GM12878 (cell line): Measurements from ENCODE around the gene ATP13A2. TPM values are rescaled to one million over a fixed set of nuclear protein-coding genes. Genes with fewer than 3 reads are reported as not detected.

Experiments
- ATAC-seq: fragments of 200-7000 bp; cut with Tn5 transposase; 3 replicates; pipeline ENCODE4 v1.9.1; 2020; ENCODE audit warnings: mild to moderate bottlenecking, moderate library complexity
- BruUV-seq: library from RNA; stranded (reverse); fragments of 400-500 nt; replicated peaks from 2 replicates; lab custom pipeline; 2021; lab: Mats Ljungman, UMichigan
- CTCF ChIA-PET: fragments of 300-600 bp; sonication (Branson Sonifier 250); formaldehyde crosslinking; extraction: SDS; loops from one replicate; lab custom pipeline; 2021; ENCODE audit warnings: inconsistent platforms; lab: Yijun Ruan, JAX
- POLR2A ChIA-PET: fragments of 350-600 bp; formaldehyde crosslinking; extraction: SDS; loops from one replicate; lab custom pipeline; 2021; ENCODE audit warnings: inconsistent platforms; lab: Charles Lee
- RAD21 ChIA-PET: fragments of 300-600 bp; sonication (Branson Sonifier 250); formaldehyde crosslinking; loops from one replicate; lab custom pipeline; 2023; ENCODE audit warnings: antibody characterized with exemption; ENCODE audit not compliant: unreplicated experiment; lab: Charles Lee
- SMC1A ChIA-PET: fragments of 300-600 bp; sonication (Branson Sonifier 250); formaldehyde crosslinking; loops from one replicate; lab custom pipeline; 2023; ENCODE audit not compliant: unreplicated experiment, uncharacterized antibody; lab: Charles Lee
- DNase-seq: peaks from one replicate; pipeline ENCODE4 v3.0.0-alpha.2; 2011; ENCODE audit warnings: low read depth, low spot score
- FAIRE-seq: peaks from 3 replicates; lab custom pipeline; 2011; peaks lifted over from hg19 to GRCh38; lab: Jason Lieb, UNC
- H2AFZ ChIP-seq: 2 replicates; pipeline ENCODE4 v1.6.0; 2011; ENCODE audit warnings: low read depth, low read length, control low read depth; ENCODE audit not compliant: control insufficient read depth
- H3K27ac ChIP-seq: 2 replicates; pipeline ENCODE4 v1.5.1; 2011; ENCODE audit warnings: control low read depth; ENCODE audit not compliant: control insufficient read depth, insufficient read depth
- H3K27me3 ChIP-seq, 2 experiments: replicated peaks in 1 of 2; 2 replicates each; pipeline versions ENCODE4 v1.6.0 to v1.6.1; 2011; ENCODE audit warnings: low read length in 1 of 2; ENCODE audit not compliant: control insufficient read depth in 2 of 2, insufficient read depth in 2 of 2
- H3K36me3 ChIP-seq, 2 experiments: 2 replicates each; pipeline ENCODE4 v1.5.1; 2011; ENCODE audit warnings: low read length in 1 of 2; ENCODE audit not compliant: control insufficient read depth in 2 of 2, insufficient read depth in 2 of 2
- H3K4me1 ChIP-seq: 2 replicates; pipeline ENCODE4 v1.6.1; 2011; ENCODE audit warnings: mild to moderate bottlenecking, low read length, moderate library complexity, mixed read lengths; ENCODE audit not compliant: control insufficient read depth, insufficient read depth
- H3K4me2 ChIP-seq: 2 replicates; pipeline ENCODE4 v1.6.0; 2011; ENCODE audit warnings: control low read depth; ENCODE audit not compliant: control insufficient read depth, insufficient read depth
- H3K4me3 ChIP-seq: fragments of 200-600 bp; sonication (generic); 2 replicates; pipeline ENCODE4 v1.5.1; 2016
- H3K79me2 ChIP-seq: 2 replicates; pipeline ENCODE4 v1.6.0; 2011; ENCODE audit warnings: low read length; ENCODE audit not compliant: control insufficient read depth, insufficient read depth
- H3K9ac ChIP-seq: 2 replicates; pipeline ENCODE4 v1.8.0; 2011; ENCODE audit warnings: low read length, control low read depth, mixed read lengths; ENCODE audit not compliant: control insufficient read depth, insufficient read depth
- H3K9me3 ChIP-seq: replicated peaks from 3 replicates; pipeline ENCODE4 v1.5.1; 2011; ENCODE audit warnings: mild to moderate bottlenecking, low read length; ENCODE audit not compliant: control insufficient read depth, insufficient read depth
- H4K20me1 ChIP-seq: 2 replicates; pipeline ENCODE4 v1.6.0; 2011; ENCODE audit not compliant: control insufficient read depth, insufficient read depth
- ATF7 ChIP-seq: fragments of 450-650 bp; IDR thresholded peaks from 2 replicates; pipeline ENCODE4 v1.6.1; 2016; ENCODE audit warnings: low read depth, mild to moderate bottlenecking
- CEBPB ChIP-seq, 2 experiments: fragments of 150-350 bp in 1 of 2; IDR thresholded peaks; 2 replicates each; pipeline ENCODE4 v1.6.1; 2012 to 2014; ENCODE audit warnings: low read depth in 2 of 2, low read length in 2 of 2, borderline replicate concordance in 1 of 2, inconsistent platforms in 1 of 2
- CHD1 ChIP-seq: IDR thresholded peaks from 2 replicates; pipeline ENCODE4 v1.6.1; 2012; ENCODE audit warnings: low read depth, low read length, improper control_type of control experiment
- CREB1 ChIP-seq: IDR thresholded peaks from 2 replicates; pipeline ENCODE4 v1.6.1; 2012; ENCODE audit warnings: low read depth, mild to moderate bottlenecking, inconsistent platforms
- CREM ChIP-seq: IDR thresholded peaks from 2 replicates; pipeline ENCODE4 v1.6.1; 2014; ENCODE audit warnings: antibody characterized with exemption, low read depth
- EED ChIP-seq: sonication (generic); IDR thresholded peaks from 2 replicates; pipeline ENCODE4 v1.6.1; 2016; ENCODE audit warnings: antibody characterized with exemption, low read depth
- ELK1 ChIP-seq: IDR thresholded peaks from 2 replicates; pipeline ENCODE4 v1.6.1; 2012; ENCODE audit warnings: low read depth, low read length, improper control_type of control experiment
- IRF5 ChIP-seq: fragments of 450-650 bp; IDR thresholded peaks from 2 replicates; pipeline ENCODE4 v1.6.1; 2017; ENCODE audit warnings: borderline replicate concordance
- MAX ChIP-seq: IDR thresholded peaks from 2 replicates; pipeline ENCODE4 v1.6.1; 2012; ENCODE audit warnings: low read depth, low read length, improper control_type of control experiment
- MXI1 ChIP-seq: fragments of 150-350 bp; IDR thresholded peaks from 2 replicates; pipeline ENCODE4 v1.6.1; 2011; ENCODE audit warnings: low read depth, mild to moderate bottlenecking, inconsistent platforms, low read length, improper control_type of control experiment
- RELA ChIP-seq: fragments of 450-650 bp; IDR thresholded peaks from 2 replicates; pipeline ENCODE4 v1.8.0; 2014; ENCODE audit warnings: borderline replicate concordance; ENCODE audit not compliant: partially characterized antibody
- SKIL ChIP-seq: fragments of 450-650 bp; IDR thresholded peaks from 2 replicates; pipeline ENCODE4 v1.6.1; 2017; ENCODE audit warnings: mild to moderate bottlenecking, low read depth, inconsistent platforms; ENCODE audit not compliant: poor library complexity, severe bottlenecking
- SRF ChIP-seq, 2 experiments: IDR thresholded peaks; 2 replicates each; pipeline ENCODE4 v1.6.1; 2011; ENCODE audit warnings: low read depth in 2 of 2, low read length in 2 of 2, mild to moderate bottlenecking in 1 of 2, moderate library complexity in 1 of 2
- USF2 ChIP-seq: IDR thresholded peaks from 2 replicates; pipeline ENCODE4 v1.6.1; 2011; ENCODE audit warnings: low read depth, low read length, improper control_type of control experiment, borderline replicate concordance
- ZSCAN29 ChIP-seq: fragments of 450-650 bp; IDR thresholded peaks from 2 replicates; pipeline ENCODE4 v1.6.1; 2017; ENCODE audit warnings: mild to moderate bottlenecking, moderate library complexity
- WGBS: methylation state at CpG from one replicate; pipeline ENCODE4 v1.1.6; 2016; ENCODE audit warnings: low lambda C conversion rate; ENCODE audit not compliant: insufficient replicate concordance, insufficient coverage; ENCODE audit errors: missing lambda C conversion rate; 5-methylcytosine and 5-hydroxymethylcytosine counted together
- in situ Hi-C: fragments of 300-500 bp; cut with MboI; formaldehyde crosslinking; loops from 9 replicates; pipeline ENCODE4 v1.14.3; 2018; ENCODE audit warnings: mixed read lengths
- intact Hi-C: fragments of 100-400 bp; cut with micrococcal nuclease; formaldehyde crosslinking; loops from one replicate; pipeline ENCODE4 v1.14.2; 2022; ENCODE audit not compliant: unreplicated experiment
- polyA plus RNA-seq, 11 experiments: library from polyadenylated mRNA; depleted of rRNA in 4 of 11; unstranded in 6 of 11; stranded (reverse) in 5 of 11; fragments of >200 nt; fragmentation: Nextera tagmentation in 4 of 11; fragmentation: Illumina TruSeq in 1 of 11; extraction: Ambion mirVana in 4 of 11; extraction: Trizol in 1 of 11; gene quantifications; 1 replicate in 1 of 11; 2 replicates in 10 of 11; pipeline versions ENCODE4 v1.2.1 to v1.2.3, GENCODE V29; 2011 to 2016; ENCODE audit warnings: inconsistent platforms in 2 of 11, missing spikeins in 2 of 11, low read depth in 1 of 11
- total RNA-seq, 4 experiments: library from RNA; depleted of rRNA in 3 of 4; stranded (reverse); fragments of >200 nt in 3 of 4; fragmentation: Illumina TruSeq in 1 of 4; extraction: Trizol in 1 of 4; gene quantifications; 2 replicates each; pipeline versions ENCODE4 v1.2.1 to v1.2.3, GENCODE V29; 2013 to 2021

The ATP13A2 gene
- total and polyA plus RNA-seq, 10 of the 15 experiments (the other 5 are each of a cell fraction or from before 2014, with no cell fraction given), result 0.24 to 30.5 (median 8.0) TPM

- no peak for TF ChIP-seq SRF (IDR thresholded peaks at IDR 0.05; ENCODE audit: low read depth in 2 of 2, low read length in 2 of 2)
Observed at GRCh38 chr1:16957731-16958130, 54.0 kb downstream of the ATP13A2 start (continued).

GRCh38 chr1:16956775-16957174, 55.0 kb downstream of the ATP13A2 start:
- in situ Hi-C loops, result loop anchor here (5.0 kb wide), 1 partner anchor 91 kb away; no protein-coding TSS in a partner anchor
- ATAC-seq, result no peak
- Histone ChIP-seq H3K9me3 (no peaks in the 10 kb centered on the region), H2AFZ (no peak overlapping the region), H3K36me3 (no peaks in the 10 kb centered on the region), H3K4me1 (no peaks in the 10 kb centered on the region), H3K79me2 (no peaks in the 10 kb centered on the region), H3K4me2 (no peak overlapping the region), H3K9ac (no peak overlapping the region), H4K20me1 (no peaks in the 10 kb centered on the region), H3K4me3 (no peak overlapping the region), H3K27me3 (no peaks in the 10 kb centered on the region), H3K27ac (no peak overlapping the region)
- SMC1A ChIA-PET, result interaction anchor here (1.1 kb wide), 1 partner anchor 163 kb away, joined by 3 read pairs; the partner anchor contains the start of gene PADI2
- intact Hi-C loops, result loop anchor here (10.0 kb wide), 1 partner anchor 512 kb away; the partner anchor contains the start of gene NECAP2
- 52% methylated on average over 8 of the region's 8 CpGs for WGBS
- BruUV-seq, result no TSS peak
- POLR2A ChIA-PET, result interaction anchor here (0.5 kb wide), 1 partner anchor 36 kb away, joined by 3 read pairs; no protein-coding TSS in a partner anchor
- DNase-seq, result no peak
- no peak for FAIRE-seq
- RAD21 ChIA-PET, result interaction anchor here (0.6 kb wide), 1 partner anchor 53 kb away, joined by 3 read pairs; no protein-coding TSS in a partner anchor
- CTCF ChIA-PET, result interaction anchor here (0.6 to 1.6 kb wide), 3 partner anchors 81 to 104 kb away, joined by 3 to 7 read pairs (median 3); no protein-coding TSS in a partner anchor
- no peak for TF ChIP-seq MAX
- TF ChIP-seq USF2, result no peak
- no peak for TF ChIP-seq IRF5
- TF ChIP-seq CEBPB (IDR thresholded peaks at IDR 0.05; ENCODE audit: borderline replicate concordance in 1 of 2, low read depth in 2 of 2, low read length in 2 of 2), result no peak
- TF ChIP-seq RELA, result no peak
- no peak for TF ChIP-seq ATF7
- TF ChIP-seq CHD1, result no peak
- no peak for TF ChIP-seq CREM
- no peak for TF ChIP-seq ELK1
- no peak for TF ChIP-seq SKIL
- TF ChIP-seq EED, result no peak
- no peak for TF ChIP-seq ZSCAN29
- TF ChIP-seq MXI1, result no peak
- no peak for TF ChIP-seq CREB1
